ENCODE results near the gene PAIP2B.

The PAIP2B gene

DNA sequence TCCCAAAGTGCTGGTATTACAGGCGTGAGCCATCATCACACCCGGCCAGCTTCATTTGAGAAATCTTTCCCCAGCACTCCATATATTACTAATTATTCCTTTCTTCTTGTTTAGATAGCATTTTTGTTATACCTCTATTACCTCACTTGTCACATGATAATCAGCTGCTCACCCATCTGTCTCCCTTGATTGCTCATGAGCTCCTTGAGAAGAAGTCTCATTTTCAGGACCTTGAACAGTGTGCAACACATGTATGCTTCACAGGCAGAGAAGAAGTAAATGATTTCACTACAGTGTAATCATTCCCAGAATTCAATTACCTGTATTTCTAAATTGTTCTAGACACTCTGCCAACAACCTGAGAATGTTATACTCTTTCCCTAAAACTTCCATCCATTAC is 6.2 kb downstream of the PAIP2B start:
- TF ChIP-seq GABPA (IDR thresholded peaks at IDR 0.05; ENCODE audit: low read depth) (no peak), SPI1 (IDR thresholded peaks at IDR 0.05; ENCODE audit: borderline replicate concordance, low read depth) (no peak), POLR2AphosphoS5 (IDR thresholded peaks at IDR 0.05; ENCODE audit: low read depth) (no peak)
- TF ChIP-seq, protein P1, sequence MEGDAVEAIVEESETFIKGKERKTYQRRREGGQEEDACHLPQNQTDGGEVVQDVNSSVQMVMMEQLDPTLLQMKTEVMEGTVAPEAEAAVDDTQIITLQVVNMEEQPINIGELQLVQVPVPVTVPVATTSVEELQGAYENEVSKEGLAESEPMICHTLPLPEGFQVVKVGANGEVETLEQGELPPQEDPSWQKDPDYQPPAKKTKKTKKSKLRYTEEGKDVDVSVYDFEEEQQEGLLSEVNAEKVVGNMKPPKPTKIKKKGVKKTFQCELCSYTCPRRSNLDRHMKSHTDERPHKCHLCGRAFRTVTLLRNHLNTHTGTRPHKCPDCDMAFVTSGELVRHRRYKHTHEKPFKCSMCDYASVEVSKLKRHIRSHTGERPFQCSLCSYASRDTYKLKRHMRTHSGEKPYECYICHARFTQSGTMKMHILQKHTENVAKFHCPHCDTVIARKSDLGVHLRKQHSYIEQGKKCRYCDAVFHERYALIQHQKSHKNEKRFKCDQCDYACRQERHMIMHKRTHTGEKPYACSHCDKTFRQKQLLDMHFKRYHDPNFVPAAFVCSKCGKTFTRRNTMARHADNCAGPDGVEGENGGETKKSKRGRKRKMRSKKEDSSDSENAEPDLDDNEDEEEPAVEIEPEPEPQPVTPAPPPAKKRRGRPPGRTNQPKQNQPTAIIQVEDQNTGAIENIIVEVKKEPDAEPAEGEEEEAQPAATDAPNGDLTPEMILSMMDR (IDR thresholded peaks at IDR 0.05; ENCODE audit: insufficient read depth, low read length) = no peak
- TF ChIP-seq, protein P2, sequence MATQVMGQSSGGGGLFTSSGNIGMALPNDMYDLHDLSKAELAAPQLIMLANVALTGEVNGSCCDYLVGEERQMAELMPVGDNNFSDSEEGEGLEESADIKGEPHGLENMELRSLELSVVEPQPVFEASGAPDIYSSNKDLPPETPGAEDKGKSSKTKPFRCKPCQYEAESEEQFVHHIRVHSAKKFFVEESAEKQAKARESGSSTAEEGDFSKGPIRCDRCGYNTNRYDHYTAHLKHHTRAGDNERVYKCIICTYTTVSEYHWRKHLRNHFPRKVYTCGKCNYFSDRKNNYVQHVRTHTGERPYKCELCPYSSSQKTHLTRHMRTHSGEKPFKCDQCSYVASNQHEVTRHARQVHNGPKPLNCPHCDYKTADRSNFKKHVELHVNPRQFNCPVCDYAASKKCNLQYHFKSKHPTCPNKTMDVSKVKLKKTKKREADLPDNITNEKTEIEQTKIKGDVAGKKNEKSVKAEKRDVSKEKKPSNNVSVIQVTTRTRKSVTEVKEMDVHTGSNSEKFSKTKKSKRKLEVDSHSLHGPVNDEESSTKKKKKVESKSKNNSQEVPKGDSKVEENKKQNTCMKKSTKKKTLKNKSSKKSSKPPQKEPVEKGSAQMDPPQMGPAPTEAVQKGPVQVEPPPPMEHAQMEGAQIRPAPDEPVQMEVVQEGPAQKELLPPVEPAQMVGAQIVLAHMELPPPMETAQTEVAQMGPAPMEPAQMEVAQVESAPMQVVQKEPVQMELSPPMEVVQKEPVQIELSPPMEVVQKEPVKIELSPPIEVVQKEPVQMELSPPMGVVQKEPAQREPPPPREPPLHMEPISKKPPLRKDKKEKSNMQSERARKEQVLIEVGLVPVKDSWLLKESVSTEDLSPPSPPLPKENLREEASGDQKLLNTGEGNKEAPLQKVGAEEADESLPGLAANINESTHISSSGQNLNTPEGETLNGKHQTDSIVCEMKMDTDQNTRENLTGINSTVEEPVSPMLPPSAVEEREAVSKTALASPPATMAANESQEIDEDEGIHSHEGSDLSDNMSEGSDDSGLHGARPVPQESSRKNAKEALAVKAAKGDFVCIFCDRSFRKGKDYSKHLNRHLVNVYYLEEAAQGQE (IDR thresholded peaks at IDR 0.05; ENCODE audit: insufficient replicate concordance, low read depth) = peak; percentile 69
- no peak for DNase-seq (ENCODE audit: low read depth in 1 of 2, low spot score in 1 of 2)
- H3K27me3 ChIP-seq (ENCODE audit: insufficient read depth, poor library complexity, severe bottlenecking) = peaks cover 5% of the 10 kb centered on the region
- no peak overlapping the region for H3K4me3 ChIP-seq (replicated peaks; ENCODE audit: insufficient read depth, low read length)
- H3K27ac ChIP-seq (replicated peaks) = no peak overlapping the region

DNA sequence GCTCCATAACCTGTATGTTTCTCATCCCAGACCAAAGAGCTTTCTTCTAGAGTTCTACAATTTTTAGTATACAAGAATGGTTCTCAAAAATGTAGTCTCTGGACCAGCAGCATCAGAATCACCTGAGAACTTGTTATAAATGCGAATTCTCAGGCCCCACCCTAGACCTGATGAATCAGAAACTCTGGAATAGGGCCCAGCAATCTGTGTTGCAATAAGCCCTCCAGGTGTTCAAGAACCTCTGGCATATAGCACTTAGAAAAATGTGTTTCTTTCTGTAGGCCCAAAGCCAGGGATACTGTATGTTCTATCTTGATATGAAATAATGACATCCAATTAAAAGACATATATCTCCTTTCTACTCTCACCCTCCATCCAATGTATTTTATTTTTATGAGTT is 10.4 kb downstream of the PAIP2B start:
- no peak for DNase-seq (ENCODE audit: low read depth in 1 of 2, low spot score in 1 of 2)
- no peak for TF ChIP-seq GABPA (IDR thresholded peaks at IDR 0.05; ENCODE audit: low read depth)
- TF ChIP-seq SPI1 (IDR thresholded peaks at IDR 0.05; ENCODE audit: borderline replicate concordance, low read depth) = no peak
- TF ChIP-seq, protein P1 (IDR thresholded peaks at IDR 0.05; ENCODE audit: insufficient read depth, low read length) = no peak
- no peak for TF ChIP-seq POLR2AphosphoS5 (IDR thresholded peaks at IDR 0.05; ENCODE audit: low read depth)
- H3K4me3 ChIP-seq (replicated peaks; ENCODE audit: insufficient read depth, low read length) = no peak overlapping the region
- peaks cover 2% of the 10 kb centered on the region for H3K27me3 ChIP-seq (ENCODE audit: insufficient read depth, poor library complexity, severe bottlenecking)
- no peak overlapping the region for H3K27ac ChIP-seq (replicated peaks)

DNA sequence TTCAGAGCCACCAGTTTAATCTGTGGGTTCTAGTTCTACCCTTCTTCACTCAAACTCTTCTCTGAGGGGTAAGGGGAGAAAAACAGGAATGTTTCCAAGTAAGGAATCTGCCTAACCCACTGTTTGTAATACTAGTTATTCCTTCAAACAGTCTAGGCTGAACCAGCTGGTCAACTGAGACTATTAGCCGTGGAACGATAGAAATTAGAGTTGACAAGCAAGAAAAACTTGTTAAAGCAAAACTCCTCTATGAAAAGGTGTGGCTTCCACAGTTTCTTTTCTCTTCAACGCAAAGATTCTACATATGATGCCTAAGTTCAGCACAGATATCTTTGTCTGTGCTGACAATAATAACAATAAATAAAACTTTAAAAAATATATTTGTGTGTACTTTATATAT is 11.5 kb downstream of the PAIP2B start:
- no peak overlapping the region for H3K4me3 ChIP-seq (replicated peaks; ENCODE audit: insufficient read depth, low read length)
- TF ChIP-seq, protein P1 (IDR thresholded peaks at IDR 0.05; ENCODE audit: insufficient read depth, low read length) = no peak
- H3K27ac ChIP-seq (replicated peaks) = no peak overlapping the region
- H3K27me3 ChIP-seq (ENCODE audit: insufficient read depth, poor library complexity, severe bottlenecking) = peaks cover 2% of the 10 kb centered on the region
- DNase-seq (ENCODE audit: low read depth in 1 of 2, low spot score in 1 of 2) = no peak

DNA sequence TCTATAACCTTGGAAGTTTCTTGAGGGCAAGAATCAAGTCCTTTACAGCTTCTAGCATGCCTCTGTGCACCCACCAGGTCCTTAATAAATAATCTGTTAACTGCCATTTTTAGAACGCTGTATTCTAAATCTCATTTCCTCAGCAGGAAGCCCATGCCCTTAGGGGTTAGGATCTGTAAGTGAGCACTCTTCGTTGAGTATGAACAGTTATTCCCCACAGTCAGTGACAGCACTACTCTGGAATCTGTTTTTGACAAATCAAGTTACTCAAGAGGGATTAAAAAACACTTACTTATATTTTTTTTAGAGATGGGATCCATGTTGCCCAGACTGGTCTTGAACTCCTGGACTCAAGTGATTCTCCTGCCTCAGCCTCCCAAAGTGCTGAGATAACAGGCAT is 14.6 kb downstream of the PAIP2B start:
- Histone ChIP-seq H3K27ac (replicated peaks) (no peak overlapping the region), H3K4me3 (replicated peaks; ENCODE audit: insufficient read depth, low read length) (no peak overlapping the region), H3K27me3 (ENCODE audit: insufficient read depth, poor library complexity, severe bottlenecking) (peaks cover 3% of the 10 kb centered on the region)
- DNase-seq (ENCODE audit: low read depth in 1 of 2, low spot score in 1 of 2) = no peak
- no peak for TF ChIP-seq SPI1 (IDR thresholded peaks at IDR 0.05; ENCODE audit: borderline replicate concordance, low read depth)

DNA sequence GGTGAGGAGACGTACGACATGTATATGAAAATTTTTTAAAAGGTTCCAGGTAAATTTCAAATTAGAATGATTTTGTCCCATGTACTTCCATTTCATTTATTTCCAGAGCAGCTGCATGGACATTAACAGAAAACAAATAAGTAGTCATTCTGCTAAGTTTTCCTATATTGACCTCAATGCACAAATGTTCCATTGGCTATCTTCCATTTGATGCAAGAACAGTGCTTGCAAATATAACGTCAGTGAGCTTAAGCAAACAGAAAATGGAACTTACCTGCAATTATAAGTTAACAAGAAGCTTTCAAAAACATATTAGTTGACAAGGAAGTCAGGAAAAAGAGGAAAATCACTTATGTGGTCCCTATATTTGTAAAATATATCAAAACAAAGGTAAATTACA is 16.6 kb downstream of the PAIP2B start:
- H3K4me3 ChIP-seq (replicated peaks; ENCODE audit: insufficient read depth, low read length) = no peak overlapping the region
- H3K27ac ChIP-seq (replicated peaks) = no peak overlapping the region
- TF ChIP-seq, protein P1 (IDR thresholded peaks at IDR 0.05; ENCODE audit: insufficient read depth, low read length) = no peak
- TF ChIP-seq, protein P2 (IDR thresholded peaks at IDR 0.05; ENCODE audit: insufficient replicate concordance, low read depth) = no peak

More for the DNA sequence above, 16.6 kb downstream of the PAIP2B start:
- no peak for DNase-seq (ENCODE audit: low read depth in 1 of 2, low spot score in 1 of 2)
- peaks cover 3% of the 10 kb centered on the region for H3K27me3 ChIP-seq (ENCODE audit: insufficient read depth, poor library complexity, severe bottlenecking)
